Myocyte (in vitro differentiated cells): ENCODE measurements around the gene PRPS1. TPM values are rescaled to one million over a fixed set of nuclear protein-coding genes. Genes with fewer than 3 reads are reported as not detected.
A peak's percentile ranks its signal among the peaks of the same experiment; 100 is the strongest.
"Not testable (repeated sequence)": the region's sequence is repeated elsewhere in the genome, so short reads cannot be mapped to it uniquely, and the experiment has no call there.

Source experiments
- DNase-seq: peaks from one replicate; pipeline ENCODE4 v3.0.0-alpha.2; 2012; ENCODE audit warnings: low read depth
- polyA plus RNA-seq: library from polyadenylated mRNA; unstranded; fragments of >200 nt; gene quantifications from one replicate; pipeline ENCODE4 v1.2.1, GENCODE V29; 2012; ENCODE audit warnings: missing spikeins
- total RNA-seq: library from RNA; depleted of rRNA; stranded (reverse); fragments of >200 nt; gene quantifications from 2 replicates; pipeline ENCODE4 v1.2.3, GENCODE V29; 2014

The PRPS1 gene
- 51.6 and 58.5 TPM in 2 replicates for total RNA-seq
- polyA plus RNA-seq, result 69.0 TPM

- DNase-seq, result peak; percentile 94
Observed at GRCh38 chrX:107627838-107628661, at the start of gene PRPS1. PRPS1 (plus strand) TSS chrX:107628510; CDS start chrX:107628629, 119 bp downstream.

GRCh38 chrX:107579956-107580355 is 48.4 kb upstream of the PRPS1 start:
- no peak for DNase-seq

- DNase-seq, result no peak
Observed at GRCh38 chrX:107581923-107582322, 46.4 kb upstream of the PRPS1 start.

GRCh38 chrX:107589243-107589642 is 39.1 kb upstream of the PRPS1 start:
- no peak for DNase-seq

GRCh38 chrX:107596651-107597050 is 31.7 kb upstream of the PRPS1 start:
- DNase-seq, result no peak

- no peak for DNase-seq
Observed at GRCh38 chrX:107597264-107597663, 31.0 kb upstream of the PRPS1 start.

GRCh38 chrX:107597791-107598190 is 30.5 kb upstream of the PRPS1 start:
- no peak for DNase-seq

GRCh38 chrX:107599450-107599861 is 28.9 kb upstream of the PRPS1 start:
- DNase-seq, result no peak

GRCh38 chrX:107600366-107600765 is 27.9 kb upstream of the PRPS1 start:
- no peak for DNase-seq

- DNase-seq, result peak; percentile 65
Observed at GRCh38 chrX:107601326-107601725, 27.0 kb upstream of the PRPS1 start.

- no peak for DNase-seq
Observed at GRCh38 chrX:107601759-107602158, 26.6 kb upstream of the PRPS1 start.

- DNase-seq, result no peak
Observed at GRCh38 chrX:107602694-107603239, 25.5 kb upstream of the PRPS1 start.

GRCh38 chrX:107603429-107604159 is 24.7 kb upstream of the PRPS1 start:
- DNase-seq, result no peak

- not testable (repeated sequence) for DNase-seq
Observed at GRCh38 chrX:107609061-107609460, 19.2 kb upstream of the PRPS1 start.

GRCh38 chrX:107610667-107611066 is 17.6 kb upstream of the PRPS1 start:
- DNase-seq, result no peak

- DNase-seq, result no peak
Observed at GRCh38 chrX:107619885-107620322, 8.4 kb upstream of the PRPS1 start.

- DNase-seq, result no peak
Observed at GRCh38 chrX:107624893-107625292, 3.4 kb upstream of the PRPS1 start.

GRCh38 chrX:107625739-107626138 is 2.6 kb upstream of the PRPS1 start:
- no peak for DNase-seq

- DNase-seq, result no peak
Observed at GRCh38 chrX:107626481-107626880, 1.8 kb upstream of the PRPS1 start.

GRCh38 chrX:107626916-107627315 is 1.4 kb upstream of the PRPS1 start:
- DNase-seq, result no peak

GRCh38 chrX:107628662-107629539 is 591 bp downstream of the PRPS1 start:
- peak; percentile 20 for DNase-seq
